IMR-90 (cell line): ENCODE data around the gene ICAM5. TPM values are rescaled to one million over a fixed set of nuclear protein-coding genes. Genes with fewer than 3 reads are reported as not detected.

Source experiments
- ATAC-seq: fragments of 200-7000 bp; cut with Tn5 transposase; 2 replicates; pipeline ENCODE4 v1.9.1; 2020; ENCODE audit warnings: low read depth, mild to moderate bottlenecking, moderate library complexity
- BruUV-seq: library from RNA; stranded (reverse); fragments of 400-500 nt; replicated peaks from 2 replicates; lab custom pipeline; 2021; lab: Mats Ljungman, UMichigan
- CTCF ChIA-PET: fragments of 300-600 bp; formaldehyde crosslinking; extraction: SDS; loops from one replicate; lab custom pipeline; 2021; ENCODE audit warnings: antibody characterized with exemption; lab: Yijun Ruan, JAX
- POLR2A ChIA-PET: fragments of 300-600 bp; sonication (Branson Sonifier 250); formaldehyde crosslinking; loops from one replicate; lab custom pipeline; 2022; ENCODE audit warnings: antibody characterized with exemption; ENCODE audit not compliant: unreplicated experiment; lab: Charles Lee
- DNase-seq: peaks from one replicate; pipeline ENCODE4 v3.0.0; 2013
- H2AFZ ChIP-seq: replicated peaks from 2 replicates; pipeline ENCODE3; 2013; ENCODE audit warnings: low read length, mild to moderate bottlenecking; ENCODE audit not compliant: poor library complexity
- H2AK5ac ChIP-seq: 2 replicates; pipeline ENCODE4 v1.6.1; 2013; ENCODE audit warnings: low read depth, low read length, inconsistent platforms
- H2AK9ac ChIP-seq: replicated peaks from 2 replicates; pipeline ENCODE3; 2013; ENCODE audit warnings: mild to moderate bottlenecking, low read depth, low read length, moderate library complexity; ENCODE audit not compliant: poor library complexity
- H2BK120ac ChIP-seq: 2 replicates; pipeline ENCODE4 v1.6.1; 2013; ENCODE audit warnings: low read depth, low read length, inconsistent platforms
- H2BK15ac ChIP-seq: 3 replicates; pipeline ENCODE4 v1.6.1; 2013; ENCODE audit warnings: low read depth, low read length, inconsistent platforms
- H2BK20ac ChIP-seq: 2 replicates; pipeline ENCODE4 v1.6.1; 2013; ENCODE audit warnings: low read depth, mild to moderate bottlenecking, inconsistent platforms, low read length, moderate library complexity
- H2BK5ac ChIP-seq: 2 replicates; pipeline ENCODE4 v1.6.1; 2013; ENCODE audit warnings: mild to moderate bottlenecking, low read depth, low read length, inconsistent platforms; ENCODE audit not compliant: poor library complexity, severe bottlenecking
- H3K14ac ChIP-seq: replicated peaks from 2 replicates; pipeline ENCODE4 v1.6.1; 2013; ENCODE audit warnings: low read depth, low read length, inconsistent platforms
- H3K18ac ChIP-seq: 2 replicates; pipeline ENCODE4 v1.6.1; 2013; ENCODE audit warnings: low read depth, low read length, control low read depth
- H3K23ac ChIP-seq: 2 replicates; pipeline ENCODE4 v1.6.1; 2013; ENCODE audit warnings: low read depth, low read length, inconsistent platforms
- H3K27ac ChIP-seq: 2 replicates; pipeline ENCODE4 v1.5.1; 2013; ENCODE audit warnings: mild to moderate bottlenecking, control low read depth, low read length; ENCODE audit not compliant: insufficient read depth
- H3K27me3 ChIP-seq: 2 replicates; pipeline ENCODE4 v1.6.1; 2013; ENCODE audit warnings: low read length; ENCODE audit not compliant: control insufficient read depth, insufficient read depth
- H3K36me3 ChIP-seq: 2 replicates; pipeline ENCODE4 v1.6.1; 2013; ENCODE audit warnings: low read length, mixed read lengths; ENCODE audit not compliant: control insufficient read depth, insufficient read depth
- H3K4ac ChIP-seq: 2 replicates; pipeline ENCODE4 v1.6.1; 2013; ENCODE audit warnings: low read depth, low read length, inconsistent platforms
- H3K4me1 ChIP-seq: 2 replicates; pipeline ENCODE4 v1.6.1; 2013; ENCODE audit warnings: low read length, mixed read lengths; ENCODE audit not compliant: control insufficient read depth, insufficient read depth
- H3K4me2 ChIP-seq: 2 replicates; pipeline ENCODE4 v1.6.1; 2013; ENCODE audit warnings: low read depth, mild to moderate bottlenecking, control low read depth, low read length, moderate library complexity
- H3K4me3 ChIP-seq: 2 replicates; pipeline ENCODE4 v1.5.1; 2013; ENCODE audit warnings: low read depth, mild to moderate bottlenecking, control low read depth, low read length, moderate library complexity; ENCODE audit not compliant: insufficient read depth
- H3K56ac ChIP-seq: 2 replicates; pipeline ENCODE4 v1.6.1; 2013; ENCODE audit warnings: low read length, inconsistent platforms; ENCODE audit not compliant: insufficient read depth; ENCODE audit errors: extremely low read depth
- H3K79me1 ChIP-seq, 2 experiments: 2 replicates each; pipeline ENCODE4 v1.6.1; 2013; ENCODE audit warnings: low read length in 2 of 2, inconsistent platforms in 1 of 2, low read depth in 1 of 2
- H3K9ac ChIP-seq: 2 replicates; pipeline ENCODE4 v1.6.1; 2013; ENCODE audit warnings: low read depth, low read length, control low read depth
- H3K9me1 ChIP-seq: 2 replicates; pipeline ENCODE4 v1.6.1; 2013; ENCODE audit warnings: low read length, inconsistent platforms; ENCODE audit not compliant: insufficient read depth
- H3K9me3 ChIP-seq: 2 replicates; pipeline ENCODE4 v1.6.1; 2013; ENCODE audit warnings: low read length; ENCODE audit not compliant: control insufficient read depth, insufficient read depth
- H4K20me1 ChIP-seq: 2 replicates; pipeline ENCODE4 v1.6.1; 2013; ENCODE audit warnings: low read length, inconsistent platforms; ENCODE audit not compliant: insufficient read depth
- H4K5ac ChIP-seq: 2 replicates; pipeline ENCODE4 v1.6.1; 2013; ENCODE audit warnings: mild to moderate bottlenecking, low read depth, low read length, control low read depth
- H4K8ac ChIP-seq, 2 experiments: 2 replicates each; pipeline ENCODE4 v1.6.1; 2013; ENCODE audit warnings: low read depth in 2 of 2, low read length in 2 of 2, control low read depth in 1 of 2, inconsistent platforms in 1 of 2
- H4K91ac ChIP-seq: 2 replicates; pipeline ENCODE4 v1.6.1; 2013; ENCODE audit warnings: low read depth, low read length, inconsistent platforms; ENCODE audit not compliant: insufficient read depth
- BHLHE40 ChIP-seq: fragments of 150-350 bp; IDR thresholded peaks from 2 replicates; pipeline ENCODE4 v1.6.1; 2016; ENCODE audit warnings: mild to moderate bottlenecking, low read depth, low read length
- CEBPB ChIP-seq: IDR thresholded peaks from 2 replicates; pipeline ENCODE4 v1.6.1; 2012; ENCODE audit warnings: low read depth, low read length, improper control_type of control experiment
- CHD1 ChIP-seq: IDR thresholded peaks from 2 replicates; pipeline ENCODE4 v1.6.1; 2012; ENCODE audit warnings: low read depth, low read length, improper control_type of control experiment
- CTCF ChIP-seq: conservative IDR thresholded peaks from 2 replicates; pipeline ENCODE4 v1.5.1; 2012; ENCODE audit warnings: mild to moderate bottlenecking, low read depth, low read length, improper control_type of control experiment
- ELK1 ChIP-seq: fragments of 150-350 bp; IDR thresholded peaks from 2 replicates; pipeline ENCODE4 v1.6.1; 2016; ENCODE audit warnings: low read depth, mild to moderate bottlenecking, low read length, moderate library complexity, borderline replicate concordance
- FOS ChIP-seq: fragments of 150-350 bp; IDR thresholded peaks from 2 replicates; pipeline ENCODE4 v1.6.1; 2016; ENCODE audit warnings: low read depth, low read length
- MAFK ChIP-seq: IDR thresholded peaks from 2 replicates; pipeline ENCODE4 v1.6.1; 2012; ENCODE audit warnings: low read depth, low read length, improper control_type of control experiment
- MXI1 ChIP-seq: IDR thresholded peaks from 2 replicates; pipeline ENCODE4 v1.6.1; 2012; ENCODE audit warnings: low read depth, mild to moderate bottlenecking, low read length, moderate library complexity, borderline replicate concordance
- NFE2L2 ChIP-seq: fragments of 150-350 bp; IDR thresholded peaks from 2 replicates; pipeline ENCODE4 v1.6.1; 2016; ENCODE audit warnings: low read depth, mild to moderate bottlenecking, low read length
- POLR2A ChIP-seq: IDR thresholded peaks from 2 replicates; pipeline ENCODE4 v1.6.1; 2012; ENCODE audit warnings: mild to moderate bottlenecking, low read depth, low read length
- RAD21 ChIP-seq: IDR thresholded peaks from 2 replicates; pipeline ENCODE4 v1.6.1; 2012; ENCODE audit warnings: low read length, improper control_type of control experiment
- RCOR1 ChIP-seq: IDR thresholded peaks from 2 replicates; pipeline ENCODE4 v1.6.1; 2012; ENCODE audit warnings: mild to moderate bottlenecking, low read length, improper control_type of control experiment; ENCODE audit not compliant: insufficient replicate concordance
- RFX5 ChIP-seq: IDR thresholded peaks from 2 replicates; pipeline ENCODE4 v1.8.0; 2012; ENCODE audit warnings: low read depth, mild to moderate bottlenecking, low read length, moderate library complexity
- SMC3 ChIP-seq: fragments of 150-350 bp; IDR thresholded peaks from 2 replicates; pipeline ENCODE4 v1.6.1; 2016; ENCODE audit warnings: low read depth, mild to moderate bottlenecking, antibody characterized with exemption, low read length, moderate library complexity
- USF2 ChIP-seq: fragments of 150-350 bp; IDR thresholded peaks from 2 replicates; pipeline ENCODE4 v1.6.1; 2017; ENCODE audit warnings: mild to moderate bottlenecking, antibody characterized with exemption, low read length, low read depth
- WGBS, 2 experiments: methylation state at CpG; one replicate each; pipeline versions ENCODE4 v1.1.5 to v1.1.7; 2013; ENCODE audit warnings: missing lambda C conversion rate in 2 of 2; ENCODE audit not compliant: insufficient read length in 1 of 2; ENCODE audit errors: extremely low coverage in 2 of 2; 5-methylcytosine and 5-hydroxymethylcytosine counted together
- dilution Hi-C: fragments of 300-500 bp; cut with HindIII; formaldehyde crosslinking; loops from one replicate; pipeline ENCODE4 v1.14.3; 2018; ENCODE audit warnings: low sequenced_read_pairs; ENCODE audit not compliant: unreplicated experiment
- in situ Hi-C: fragments of 300-500 bp; cut with MboI; formaldehyde crosslinking; loops from 3 replicates; pipeline ENCODE4 v1.14.3; 2019; ENCODE audit warnings: low sequenced_read_pairs, inconsistent platforms, mixed read lengths
- intact Hi-C: fragments of 100-400 bp; cut with micrococcal nuclease; formaldehyde crosslinking; loops from 2 replicates; pipeline ENCODE4 v1.10.0; 2022
- polyA plus RNA-seq, 3 experiments: library from polyadenylated mRNA; depleted of rRNA; stranded (reverse); fragments of >200 nt; gene quantifications; 2 replicates each; pipeline ENCODE4 v1.2.3, GENCODE V29; 2012; ENCODE audit warnings: low replicate concordance in 1 of 3
- total RNA-seq: library from RNA; depleted of rRNA; stranded (reverse); fragments of >200 nt; gene quantifications from 2 replicates; pipeline ENCODE4 v1.2.3, GENCODE V29; 2012

Gene ICAM5
- total and polyA plus RNA-seq, 2 of the 4 experiments (the other 2 are of a cell fraction) = 3.0 to 23.9 TPM

GRCh38 chr19:10271543-10272086 lies 18.1 kb upstream of the ICAM5 start:
- ATAC-seq (no peak), DNase-seq (peak; percentile 56)
- dilution Hi-C loops = no loop called here
- TF ChIP-seq POLR2A (no peak), MAFK (no peak), RFX5 (no peak), RCOR1 (no peak), ELK1 (no peak), CEBPB (no peak), NFE2L2 (no peak), SMC3 (no peak), CHD1 (no peak), USF2 (no peak), FOS (no peak), BHLHE40 (no peak), RAD21 (no peak), CTCF (no peak), MXI1 (no peak)

More at GRCh38 chr19:10271543-10272086, 18.1 kb upstream of the ICAM5 start:
- Histone ChIP-seq H3K9me1 (no peaks in the 10 kb centered on the region), H3K27me3 (no peaks in the 10 kb centered on the region; the same call in 1 of the 2 replicates), H3K18ac (no peak overlapping the region), H3K4me1 (peaks cover 5% of the 10 kb centered on the region; the same call in 1 of the 2 replicates), H2BK5ac (no peak overlapping the region), H4K91ac (no peak overlapping the region; the same call in 1 of the 2 replicates), H3K4ac (peak overlapping the region; percentile 46), H4K20me1 (no peaks in the 10 kb centered on the region), H4K8ac (peak overlapping the region in 1 of 2 experiments; percentile 65; a peak in 3 of 4 replicates), H3K79me1 (0 out of 4 replicates have a peak, but pooled peaks cover 0 to 6% of the 10 kb centered on the region in 2 experiments), H3K36me3 (no peaks in the 10 kb centered on the region), H2BK120ac (no peak overlapping the region), H3K23ac (no peak overlapping the region), H2BK15ac (no peak overlapping the region), H3K14ac (0 out of 2 replicates have a peak overlapping the region, but pooled peaks have one; percentile 44), H2AK5ac (peak overlapping the region; percentile 21; the same call in 1 of the 2 replicates), H3K27ac (no peak overlapping the region), H3K4me3 (peak overlapping the region; percentile 32; the same call in 1 of the 2 replicates), H3K4me2 (peak overlapping the region; percentile 30; the same call in 1 of the 2 replicates), H3K56ac (peak overlapping the region; percentile 10; the same call in 1 of the 2 replicates), H2AFZ (peak overlapping the region; percentile 61), H3K9ac (peak overlapping the region; percentile 31; the same call in 1 of the 2 replicates), H3K9me3 (no peaks in the 10 kb centered on the region), H2AK9ac (peak overlapping the region; percentile 65), H4K5ac (peak overlapping the region; percentile 57; the same call in 1 of the 2 replicates), H2BK20ac (no peak overlapping the region)
- POLR2A ChIA-PET = interaction anchor here (1.6 kb wide), 1 partner anchor 20 kb away, joined by 8 read pairs; no protein-coding TSS in a partner anchor
- in situ Hi-C loops = no loop called here
- CTCF ChIA-PET = interaction anchor here (2.6 kb wide), 1 partner anchor 117 kb away, joined by 12 read pairs; no protein-coding TSS in a partner anchor
- 100% methylated on average over 2 of the region's 12 CpGs; no CpG with 5 or more reads in 1 of the 2 experiments for WGBS, 2 experiments
- no TSS peak for BruUV-seq
- intact Hi-C loops = no loop called here
